GM12878 (cell line): ENCODE results near the gene DDX24. TPM values are rescaled to one million over a fixed set of nuclear protein-coding genes. Genes with fewer than 3 reads are reported as not detected.

ENCODE experiments used
- ATAC-seq: fragments of 200-7000 bp; cut with Tn5 transposase; 3 replicates; pipeline ENCODE4 v1.9.1; 2020; ENCODE audit warnings: mild to moderate bottlenecking, moderate library complexity
- BruUV-seq: library from RNA; stranded (reverse); fragments of 400-500 nt; replicated peaks from 2 replicates; lab custom pipeline; 2021; lab: Mats Ljungman, UMichigan
- CTCF ChIA-PET: fragments of 300-600 bp; sonication (Branson Sonifier 250); formaldehyde crosslinking; extraction: SDS; loops from one replicate; lab custom pipeline; 2021; ENCODE audit warnings: inconsistent platforms; lab: Yijun Ruan, JAX
- POLR2A ChIA-PET: fragments of 350-600 bp; formaldehyde crosslinking; extraction: SDS; loops from one replicate; lab custom pipeline; 2021; ENCODE audit warnings: inconsistent platforms; lab: Charles Lee
- RAD21 ChIA-PET: fragments of 300-600 bp; sonication (Branson Sonifier 250); formaldehyde crosslinking; loops from one replicate; lab custom pipeline; 2023; ENCODE audit warnings: antibody characterized with exemption; ENCODE audit not compliant: unreplicated experiment; lab: Charles Lee
- SMC1A ChIA-PET: fragments of 300-600 bp; sonication (Branson Sonifier 250); formaldehyde crosslinking; loops from one replicate; lab custom pipeline; 2023; ENCODE audit not compliant: unreplicated experiment, uncharacterized antibody; lab: Charles Lee
- DNase-seq: peaks from one replicate; pipeline ENCODE4 v3.0.0-alpha.2; 2011; ENCODE audit warnings: low read depth, low spot score
- FAIRE-seq: peaks from 3 replicates; lab custom pipeline; 2011; peaks lifted over from hg19 to GRCh38; lab: Jason Lieb, UNC
- H2AFZ ChIP-seq: 2 replicates; pipeline ENCODE4 v1.6.0; 2011; ENCODE audit warnings: low read depth, low read length, control low read depth; ENCODE audit not compliant: control insufficient read depth
- H3K27ac ChIP-seq: 2 replicates; pipeline ENCODE4 v1.5.1; 2011; ENCODE audit warnings: control low read depth; ENCODE audit not compliant: control insufficient read depth, insufficient read depth
- H3K27me3 ChIP-seq, 2 experiments: replicated peaks in 1 of 2; 2 replicates each; pipeline versions ENCODE4 v1.6.0 to v1.6.1; 2011; ENCODE audit warnings: low read length in 1 of 2; ENCODE audit not compliant: control insufficient read depth in 2 of 2, insufficient read depth in 2 of 2
- H3K36me3 ChIP-seq, 2 experiments: 2 replicates each; pipeline ENCODE4 v1.5.1; 2011; ENCODE audit warnings: low read length in 1 of 2; ENCODE audit not compliant: control insufficient read depth in 2 of 2, insufficient read depth in 2 of 2
- H3K4me1 ChIP-seq: 2 replicates; pipeline ENCODE4 v1.6.1; 2011; ENCODE audit warnings: mild to moderate bottlenecking, low read length, moderate library complexity, mixed read lengths; ENCODE audit not compliant: control insufficient read depth, insufficient read depth
- H3K4me2 ChIP-seq: 2 replicates; pipeline ENCODE4 v1.6.0; 2011; ENCODE audit warnings: control low read depth; ENCODE audit not compliant: control insufficient read depth, insufficient read depth
- H3K4me3 ChIP-seq: fragments of 200-600 bp; sonication (generic); 2 replicates; pipeline ENCODE4 v1.5.1; 2016
- H3K79me2 ChIP-seq: 2 replicates; pipeline ENCODE4 v1.6.0; 2011; ENCODE audit warnings: low read length; ENCODE audit not compliant: control insufficient read depth, insufficient read depth
- H3K9ac ChIP-seq: 2 replicates; pipeline ENCODE4 v1.8.0; 2011; ENCODE audit warnings: low read length, control low read depth, mixed read lengths; ENCODE audit not compliant: control insufficient read depth, insufficient read depth
- H3K9me3 ChIP-seq: replicated peaks from 3 replicates; pipeline ENCODE4 v1.5.1; 2011; ENCODE audit warnings: mild to moderate bottlenecking, low read length; ENCODE audit not compliant: control insufficient read depth, insufficient read depth
- H4K20me1 ChIP-seq: 2 replicates; pipeline ENCODE4 v1.6.0; 2011; ENCODE audit not compliant: control insufficient read depth, insufficient read depth
- ASH2L ChIP-seq: fragments of 300-600, 200-600 bp; sonication (generic); IDR thresholded peaks from 2 replicates; pipeline ENCODE4 v1.6.1; 2017; ENCODE audit warnings: low read depth, mild to moderate bottlenecking, borderline replicate concordance
- BCL11A ChIP-seq: IDR thresholded peaks from 2 replicates; pipeline ENCODE4 v1.6.1; 2011; ENCODE audit warnings: low read depth, low read length
- BMI1 ChIP-seq: fragments of 450-650 bp; IDR thresholded peaks from 2 replicates; pipeline ENCODE4 v1.6.1; 2016; ENCODE audit warnings: mild to moderate bottlenecking, moderate library complexity, borderline replicate concordance
- CREB1 ChIP-seq: IDR thresholded peaks from 2 replicates; pipeline ENCODE4 v1.6.1; 2012; ENCODE audit warnings: low read depth, mild to moderate bottlenecking, inconsistent platforms
- EGR1 ChIP-seq, 2 experiments: IDR thresholded peaks; 1 replicate in 1 of 2; 2 replicates in 1 of 2; pipeline ENCODE4 v1.6.1; 2011 to 2012; ENCODE audit warnings: low read depth in 2 of 2, low read length in 2 of 2, borderline replicate concordance in 1 of 2, mild to moderate bottlenecking in 1 of 2, moderate library complexity in 1 of 2
- ETV6 ChIP-seq, 2 experiments: fragments of 450-650 bp in 1 of 2; IDR thresholded peaks in 1 of 2; conservative IDR thresholded peaks in 1 of 2; 2 replicates each; pipeline ENCODE4 v1.6.1; 2014; ENCODE audit warnings: antibody characterized with exemption in 1 of 2, borderline replicate concordance in 1 of 2, low read depth in 1 of 2, mild to moderate bottlenecking in 1 of 2, moderate library complexity in 1 of 2
- EZH2 ChIP-seq: IDR thresholded peaks from 2 replicates; pipeline ENCODE4 v1.6.1; 2012; ENCODE audit warnings: low read depth, mild to moderate bottlenecking, control low read depth, inconsistent platforms, low read length, borderline replicate concordance; ENCODE audit not compliant: control insufficient read depth
- FOXK2 ChIP-seq: fragments of 450-650 bp; IDR thresholded peaks from 2 replicates; pipeline ENCODE4 v1.6.1; 2017; ENCODE audit warnings: mild to moderate bottlenecking, moderate library complexity
- HDAC6 ChIP-seq: fragments of 200-600 bp; sonication (generic); IDR thresholded peaks from one replicate; pipeline ENCODE4 v1.8.0; 2017; ENCODE audit warnings: antibody characterized with exemption; ENCODE audit not compliant: unreplicated experiment
- MEF2B ChIP-seq: fragments of 450-650 bp; IDR thresholded peaks from 2 replicates; pipeline ENCODE4 v1.6.1; 2018; ENCODE audit warnings: mild to moderate bottlenecking, moderate library complexity; ENCODE audit not compliant: partially characterized antibody, poor library complexity, severe bottlenecking
- MXI1 ChIP-seq: fragments of 150-350 bp; IDR thresholded peaks from 2 replicates; pipeline ENCODE4 v1.6.1; 2011; ENCODE audit warnings: low read depth, mild to moderate bottlenecking, inconsistent platforms, low read length, improper control_type of control experiment
- MYC ChIP-seq: IDR thresholded peaks from 2 replicates; pipeline ENCODE4 v1.6.1; 2011; ENCODE audit warnings: mild to moderate bottlenecking, low read length, moderate library complexity, inconsistent platforms; ENCODE audit not compliant: insufficient read depth, insufficient replicate concordance, insufficient read length, severe bottlenecking
- NFIC ChIP-seq: IDR thresholded peaks from 2 replicates; pipeline ENCODE4 v1.6.1; 2012; ENCODE audit warnings: low read depth, mild to moderate bottlenecking, inconsistent platforms, low read length, moderate library complexity
- NR2C1 ChIP-seq: fragments of 450-650 bp; IDR thresholded peaks from 2 replicates; pipeline ENCODE4 v1.6.1; 2017; ENCODE audit warnings: antibody characterized with exemption, mild to moderate bottlenecking, moderate library complexity
- RBBP5 ChIP-seq: fragments of 200-600 bp; sonication (generic); conservative IDR thresholded peaks from 2 replicates; pipeline ENCODE4 v1.6.1; 2016
- RUNX3 ChIP-seq: IDR thresholded peaks from 2 replicates; pipeline ENCODE4 v1.6.1; 2012; ENCODE audit warnings: low read length, inconsistent platforms
- STAT1 ChIP-seq: fragments of 450-650 bp; conservative IDR thresholded peaks from 2 replicates; pipeline ENCODE4 v1.6.1; 2014; ENCODE audit warnings: antibody characterized with exemption, mild to moderate bottlenecking
- STAT3 ChIP-seq: IDR thresholded peaks from 2 replicates; pipeline ENCODE4 v1.6.1; 2011; ENCODE audit warnings: low read depth, low read length, improper control_type of control experiment
- SUZ12 ChIP-seq: fragments of 200-600 bp; sonication (generic); IDR thresholded peaks from one replicate; pipeline ENCODE4 v1.6.1; 2018; ENCODE audit warnings: antibody characterized with exemption, mild to moderate bottlenecking; ENCODE audit not compliant: unreplicated experiment
- TARDBP ChIP-seq: IDR thresholded peaks from 2 replicates; pipeline ENCODE4 v1.6.1; 2016; ENCODE audit warnings: borderline replicate concordance
- YY1 ChIP-seq: IDR thresholded peaks from 2 replicates; pipeline ENCODE4 v1.6.1; 2011; ENCODE audit warnings: low read depth, mild to moderate bottlenecking, low read length
- ZNF217 ChIP-seq: fragments of 450-650 bp; IDR thresholded peaks from 2 replicates; pipeline ENCODE4 v1.6.1; 2017; ENCODE audit warnings: antibody characterized with exemption, mild to moderate bottlenecking
- ZSCAN29 ChIP-seq: fragments of 450-650 bp; IDR thresholded peaks from 2 replicates; pipeline ENCODE4 v1.6.1; 2017; ENCODE audit warnings: mild to moderate bottlenecking, moderate library complexity
- WGBS: methylation state at CpG from one replicate; pipeline ENCODE4 v1.1.6; 2016; ENCODE audit warnings: low lambda C conversion rate; ENCODE audit not compliant: insufficient replicate concordance, insufficient coverage; ENCODE audit errors: missing lambda C conversion rate; 5-methylcytosine and 5-hydroxymethylcytosine counted together
- in situ Hi-C: fragments of 300-500 bp; cut with MboI; formaldehyde crosslinking; loops from 9 replicates; pipeline ENCODE4 v1.14.3; 2018; ENCODE audit warnings: mixed read lengths
- intact Hi-C: fragments of 100-400 bp; cut with micrococcal nuclease; formaldehyde crosslinking; loops from one replicate; pipeline ENCODE4 v1.14.2; 2022; ENCODE audit not compliant: unreplicated experiment
- polyA plus RNA-seq, 11 experiments: library from polyadenylated mRNA; depleted of rRNA in 4 of 11; unstranded in 6 of 11; stranded (reverse) in 5 of 11; fragments of >200 nt; fragmentation: Nextera tagmentation in 4 of 11; fragmentation: Illumina TruSeq in 1 of 11; extraction: Ambion mirVana in 4 of 11; extraction: Trizol in 1 of 11; gene quantifications; 1 replicate in 1 of 11; 2 replicates in 10 of 11; pipeline versions ENCODE4 v1.2.1 to v1.2.3, GENCODE V29; 2011 to 2016; ENCODE audit warnings: inconsistent platforms in 2 of 11, missing spikeins in 2 of 11, low read depth in 1 of 11
- total RNA-seq, 4 experiments: library from RNA; depleted of rRNA in 3 of 4; stranded (reverse); fragments of >200 nt in 3 of 4; fragmentation: Illumina TruSeq in 1 of 4; extraction: Trizol in 1 of 4; gene quantifications; 2 replicates each; pipeline versions ENCODE4 v1.2.1 to v1.2.3, GENCODE V29; 2013 to 2021
- TF ChIP-seq, protein P1 (sequence below): fragments of 450-650 bp; IDR thresholded peaks from 2 replicates; pipeline ENCODE4 v1.6.1; 2018; ENCODE audit warnings: mild to moderate bottlenecking, low read depth, moderate library complexity; ENCODE audit not compliant: partially characterized antibody

Gene DDX24
- total and polyA plus RNA-seq, 10 of the 15 experiments (the other 5 are each of a cell fraction or from before 2014, with no cell fraction given): 137 to 266 (median 184) TPM

DNA sequence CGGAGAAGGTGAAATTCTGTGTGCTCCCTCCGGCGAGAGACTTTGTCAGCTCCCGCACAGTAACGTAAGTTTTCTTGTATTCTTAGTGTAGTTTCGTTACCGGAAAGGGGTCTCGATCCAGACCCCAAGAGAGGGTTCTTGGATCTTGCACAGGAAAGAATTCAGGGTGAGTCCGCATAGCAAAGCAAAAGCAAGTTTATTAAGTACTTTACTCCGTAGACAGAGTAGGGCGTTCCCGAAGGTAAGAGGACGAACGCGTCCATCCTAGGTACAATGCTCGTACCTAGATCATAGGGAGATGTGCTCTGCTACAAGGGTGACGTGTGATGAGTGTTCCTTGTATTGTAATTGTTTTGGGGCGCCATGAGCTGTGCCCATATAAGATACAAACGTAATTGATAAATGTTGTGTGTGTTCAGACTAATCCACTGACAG, 401 bp upstream of the DDX24 start:
- Histone ChIP-seq H3K79me2 (peaks cover 51% of the 10 kb centered on the region), H3K4me3 (peak overlapping the region; percentile 72), H3K36me3 (peaks cover 0 to 16% of the 10 kb centered on the region in 2 experiments; a peak in 3 of 4 replicates), H2AFZ (peak overlapping the region; percentile 98), H3K27me3 (no peaks in the 10 kb centered on the region), H3K4me2 (peak overlapping the region; percentile 84), H3K27ac (peak overlapping the region; percentile 96), H3K4me1 (peaks cover 3% of the 10 kb centered on the region), H3K9me3 (peaks cover 7% of the 10 kb centered on the region), H4K20me1 (peaks cover 5% of the 10 kb centered on the region; the same call in 1 of the 2 replicates), H3K9ac (peak overlapping the region; percentile 98)
- CTCF ChIA-PET: interaction anchor here (0.6 to 4.5 kb wide), 15 partner anchors 22 to 192 kb away, joined by 3 to 17 read pairs (median 4); partner anchors contain the start of gene OTUB2
- FAIRE-seq (no peak), DNase-seq (no peak), ATAC-seq (peak; percentile 22)
- POLR2A ChIA-PET: interaction anchor here (0.8 to 3.0 kb wide), 4 partner anchors 9 to 71 kb away, joined by 3 to 14 read pairs (median 6); partner anchors contain the start of gene IFI27L2
- intact Hi-C loops (loop anchor here (5.0 kb wide), 1 partner anchor 104 kb away; the partner anchor contains the start of gene ASB2), in situ Hi-C loops (no loop called here)
- WGBS: 2% methylated on average over 19 of the region's 19 CpGs
- BruUV-seq: no TSS peak
- SMC1A ChIA-PET: interaction anchor here (1.4 to 2.8 kb wide), 4 partner anchors 17 to 50 kb away, joined by 3 to 10 read pairs (median 9); no protein-coding TSS in a partner anchor
- RAD21 ChIA-PET: interaction anchor here (0.6 to 2.0 kb wide), 9 partner anchors 24 to 1434 kb away, joined by 3 to 13 read pairs (median 3); partner anchors contain the start of gene IFI27L2
- TF ChIP-seq NFIC (no peak), TARDBP (0 out of 2 replicates have a peak, but pooled peaks have one; percentile 41), ASH2L (no peak), BMI1 (no peak), ZNF217 (no peak), EZH2 (no peak), MEF2B (no peak), YY1 (no peak), FOXK2 (no peak), RUNX3 (no peak), ZSCAN29 (no peak), EGR1 (IDR thresholded peaks at IDR 0.05; ENCODE audit: borderline replicate concordance in 1 of 2, low read depth in 2 of 2, low read length in 2 of 2) (no peak), HDAC6 (peak; percentile 12), RBBP5 (no peak), NR2C1 (no peak), MYC (no peak), STAT1 (0 out of 2 replicates have a peak, but pooled peaks have one; percentile 6), CREB1 (no peak), SUZ12 (no peak), BCL11A (no peak), MXI1 (0 out of 2 replicates have a peak, but pooled peaks have one; percentile 34), ETV6 (conservative IDR thresholded peaks at IDR 0.05 in 1 of 2, IDR thresholded peaks at IDR 0.05 in 1 of 2; ENCODE audit: borderline replicate concordance in 1 of 2, low read depth in 1 of 2) (no peak), STAT3 (no peak)
- TF ChIP-seq, protein P1, sequence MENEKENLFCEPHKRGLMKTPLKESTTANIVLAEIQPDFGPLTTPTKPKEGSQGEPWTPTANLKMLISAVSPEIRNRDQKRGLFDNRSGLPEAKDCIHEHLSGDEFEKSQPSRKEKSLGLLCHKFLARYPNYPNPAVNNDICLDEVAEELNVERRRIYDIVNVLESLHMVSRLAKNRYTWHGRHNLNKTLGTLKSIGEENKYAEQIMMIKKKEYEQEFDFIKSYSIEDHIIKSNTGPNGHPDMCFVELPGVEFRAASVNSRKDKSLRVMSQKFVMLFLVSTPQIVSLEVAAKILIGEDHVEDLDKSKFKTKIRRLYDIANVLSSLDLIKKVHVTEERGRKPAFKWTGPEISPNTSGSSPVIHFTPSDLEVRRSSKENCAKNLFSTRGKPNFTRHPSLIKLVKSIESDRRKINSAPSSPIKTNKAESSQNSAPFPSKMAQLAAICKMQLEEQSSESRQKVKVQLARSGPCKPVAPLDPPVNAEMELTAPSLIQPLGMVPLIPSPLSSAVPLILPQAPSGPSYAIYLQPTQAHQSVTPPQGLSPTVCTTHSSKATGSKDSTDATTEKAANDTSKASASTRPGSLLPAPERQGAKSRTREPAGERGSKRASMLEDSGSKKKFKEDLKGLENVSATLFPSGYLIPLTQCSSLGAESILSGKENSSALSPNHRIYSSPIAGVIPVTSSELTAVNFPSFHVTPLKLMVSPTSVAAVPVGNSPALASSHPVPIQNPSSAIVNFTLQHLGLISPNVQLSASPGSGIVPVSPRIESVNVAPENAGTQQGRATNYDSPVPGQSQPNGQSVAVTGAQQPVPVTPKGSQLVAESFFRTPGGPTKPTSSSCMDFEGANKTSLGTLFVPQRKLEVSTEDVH: peak; percentile 5
